GM12878 (cell line): ENCODE results near the gene ACVR2A. TPM values are rescaled to one million over a fixed set of nuclear protein-coding genes. Genes with fewer than 3 reads are reported as not detected.

Source experiments
- JUNB ChIP-seq: IDR thresholded peaks from 2 replicates; pipeline ENCODE4 v1.6.1; 2016; ENCODE audit warnings: antibody characterized with exemption, mild to moderate bottlenecking
- SMAD5 ChIP-seq: IDR thresholded peaks from 2 replicates; pipeline ENCODE4 v1.6.1; 2016; ENCODE audit warnings: antibody characterized with exemption, low read depth
- ZNF274 ChIP-seq: IDR thresholded peaks from one replicate; pipeline ENCODE4 v1.8.0; 2011; ENCODE audit not compliant: insufficient read length, insufficient read depth
- polyA plus RNA-seq, 11 experiments: library from polyadenylated mRNA; depleted of rRNA in 4 of 11; unstranded in 6 of 11; stranded (reverse) in 5 of 11; fragments of >200 nt; fragmentation: Nextera tagmentation in 4 of 11; fragmentation: Illumina TruSeq in 1 of 11; extraction: Ambion mirVana in 4 of 11; extraction: Trizol in 1 of 11; gene quantifications; 1 replicate in 1 of 11; 2 replicates in 10 of 11; pipeline versions ENCODE4 v1.2.1 to v1.2.3, GENCODE V29; 2011 to 2016; ENCODE audit warnings: inconsistent platforms in 2 of 11, missing spikeins in 2 of 11, low read depth in 1 of 11
- total RNA-seq, 4 experiments: library from RNA; depleted of rRNA in 3 of 4; stranded (reverse); fragments of >200 nt in 3 of 4; fragmentation: Illumina TruSeq in 1 of 4; extraction: Trizol in 1 of 4; gene quantifications; 2 replicates each; pipeline versions ENCODE4 v1.2.1 to v1.2.3, GENCODE V29; 2013 to 2021
- TF ChIP-seq, protein P1 (sequence below): fragments of 150-350 bp; IDR thresholded peaks from 2 replicates; pipeline ENCODE4 v1.6.1; 2016; ENCODE audit warnings: low read depth, low read length
- TF ChIP-seq, protein P2 (sequence below): fragments of 450-650 bp; IDR thresholded peaks from 2 replicates; pipeline ENCODE4 v1.6.1; 2016; ENCODE audit warnings: mild to moderate bottlenecking, moderate library complexity, borderline replicate concordance
- TF ChIP-seq, protein P3 (sequence below): IDR thresholded peaks from 2 replicates; pipeline ENCODE4 v1.6.1; 2011; ENCODE audit warnings: low read depth, mild to moderate bottlenecking, low read length, moderate library complexity, borderline replicate concordance; ENCODE audit errors: extremely low read depth

The ACVR2A gene
- total and polyA plus RNA-seq, 10 of the 15 experiments (the other 5 are each of a cell fraction or from before 2014, with no cell fraction given) = 0.42 to 3.0 (median 1.7) TPM

DNA sequence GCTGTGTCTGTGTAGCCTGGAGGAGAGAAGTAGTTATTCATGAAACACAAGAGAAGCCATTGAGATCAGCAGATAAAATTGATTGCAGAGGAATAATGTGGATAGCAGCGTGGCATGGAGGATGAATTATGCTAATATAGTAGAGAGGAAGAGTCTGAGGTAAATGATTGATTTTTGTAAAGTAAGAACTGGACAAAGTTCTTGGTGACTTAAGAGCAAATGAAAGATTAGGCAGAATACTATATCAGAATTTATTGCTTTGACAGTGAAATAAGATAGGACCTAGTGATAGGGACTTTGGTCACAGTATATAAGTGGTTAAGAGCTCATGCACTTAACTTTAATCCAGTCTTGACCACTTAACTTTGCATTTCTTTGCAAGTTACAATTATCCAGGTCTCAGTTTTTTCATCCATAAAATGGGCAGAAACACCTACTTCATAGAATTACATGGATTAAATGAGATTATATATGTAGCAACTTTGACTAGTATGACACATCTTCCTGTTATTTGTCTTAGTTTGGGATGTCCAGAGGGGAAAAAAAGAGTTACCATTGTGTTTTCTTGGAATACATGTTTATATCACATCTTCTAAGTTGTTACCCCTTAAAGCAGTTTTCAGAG, 29.1 kb downstream of the ACVR2A start (continued):
- TF ChIP-seq, protein P1, sequence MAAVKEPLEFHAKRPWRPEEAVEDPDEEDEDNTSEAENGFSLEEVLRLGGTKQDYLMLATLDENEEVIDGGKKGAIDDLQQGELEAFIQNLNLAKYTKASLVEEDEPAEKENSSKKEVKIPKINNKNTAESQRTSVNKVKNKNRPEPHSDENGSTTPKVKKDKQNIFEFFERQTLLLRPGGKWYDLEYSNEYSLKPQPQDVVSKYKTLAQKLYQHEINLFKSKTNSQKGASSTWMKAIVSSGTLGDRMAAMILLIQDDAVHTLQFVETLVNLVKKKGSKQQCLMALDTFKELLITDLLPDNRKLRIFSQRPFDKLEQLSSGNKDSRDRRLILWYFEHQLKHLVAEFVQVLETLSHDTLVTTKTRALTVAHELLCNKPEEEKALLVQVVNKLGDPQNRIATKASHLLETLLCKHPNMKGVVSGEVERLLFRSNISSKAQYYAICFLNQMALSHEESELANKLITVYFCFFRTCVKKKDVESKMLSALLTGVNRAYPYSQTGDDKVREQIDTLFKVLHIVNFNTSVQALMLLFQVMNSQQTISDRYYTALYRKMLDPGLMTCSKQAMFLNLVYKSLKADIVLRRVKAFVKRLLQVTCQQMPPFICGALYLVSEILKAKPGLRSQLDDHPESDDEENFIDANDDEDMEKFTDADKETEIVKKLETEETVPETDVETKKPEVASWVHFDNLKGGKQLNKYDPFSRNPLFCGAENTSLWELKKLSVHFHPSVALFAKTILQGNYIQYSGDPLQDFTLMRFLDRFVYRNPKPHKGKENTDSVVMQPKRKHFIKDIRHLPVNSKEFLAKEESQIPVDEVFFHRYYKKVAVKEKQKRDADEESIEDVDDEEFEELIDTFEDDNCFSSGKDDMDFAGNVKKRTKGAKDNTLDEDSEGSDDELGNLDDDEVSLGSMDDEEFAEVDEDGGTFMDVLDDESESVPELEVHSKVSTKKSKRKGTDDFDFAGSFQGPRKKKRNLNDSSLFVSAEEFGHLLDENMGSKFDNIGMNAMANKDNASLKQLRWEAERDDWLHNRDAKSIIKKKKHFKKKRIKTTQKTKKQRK = no peak
- TF ChIP-seq ZNF274 = no peak
- no peak for TF ChIP-seq JUNB
- TF ChIP-seq, protein P2, sequence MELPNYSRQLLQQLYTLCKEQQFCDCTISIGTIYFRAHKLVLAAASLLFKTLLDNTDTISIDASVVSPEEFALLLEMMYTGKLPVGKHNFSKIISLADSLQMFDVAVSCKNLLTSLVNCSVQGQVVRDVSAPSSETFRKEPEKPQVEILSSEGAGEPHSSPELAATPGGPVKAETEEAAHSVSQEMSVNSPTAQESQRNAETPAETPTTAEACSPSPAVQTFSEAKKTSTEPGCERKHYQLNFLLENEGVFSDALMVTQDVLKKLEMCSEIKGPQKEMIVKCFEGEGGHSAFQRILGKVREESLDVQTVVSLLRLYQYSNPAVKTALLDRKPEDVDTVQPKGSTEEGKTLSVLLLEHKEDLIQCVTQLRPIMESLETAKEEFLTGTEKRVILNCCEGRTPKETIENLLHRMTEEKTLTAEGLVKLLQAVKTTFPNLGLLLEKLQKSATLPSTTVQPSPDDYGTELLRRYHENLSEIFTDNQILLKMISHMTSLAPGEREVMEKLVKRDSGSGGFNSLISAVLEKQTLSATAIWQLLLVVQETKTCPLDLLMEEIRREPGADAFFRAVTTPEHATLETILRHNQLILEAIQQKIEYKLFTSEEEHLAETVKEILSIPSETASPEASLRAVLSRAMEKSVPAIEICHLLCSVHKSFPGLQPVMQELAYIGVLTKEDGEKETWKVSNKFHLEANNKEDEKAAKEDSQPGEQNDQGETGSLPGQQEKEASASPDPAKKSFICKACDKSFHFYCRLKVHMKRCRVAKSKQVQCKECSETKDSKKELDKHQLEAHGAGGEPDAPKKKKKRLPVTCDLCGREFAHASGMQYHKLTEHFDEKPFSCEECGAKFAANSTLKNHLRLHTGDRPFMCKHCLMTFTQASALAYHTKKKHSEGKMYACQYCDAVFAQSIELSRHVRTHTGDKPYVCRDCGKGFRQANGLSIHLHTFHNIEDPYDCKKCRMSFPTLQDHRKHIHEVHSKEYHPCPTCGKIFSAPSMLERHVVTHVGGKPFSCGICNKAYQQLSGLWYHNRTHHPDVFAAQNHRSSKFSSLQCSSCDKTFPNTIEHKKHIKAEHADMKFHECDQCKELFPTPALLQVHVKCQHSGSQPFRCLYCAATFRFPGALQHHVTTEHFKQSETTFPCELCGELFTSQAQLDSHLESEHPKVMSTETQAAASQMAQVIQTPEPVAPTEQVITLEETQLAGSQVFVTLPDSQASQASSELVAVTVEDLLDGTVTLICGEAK = no peak
- TF ChIP-seq, protein P3, sequence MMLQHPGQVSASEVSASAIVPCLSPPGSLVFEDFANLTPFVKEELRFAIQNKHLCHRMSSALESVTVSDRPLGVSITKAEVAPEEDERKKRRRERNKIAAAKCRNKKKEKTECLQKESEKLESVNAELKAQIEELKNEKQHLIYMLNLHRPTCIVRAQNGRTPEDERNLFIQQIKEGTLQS = no peak
- TF ChIP-seq SMAD5 = no peak
